Measurements from ENCODE around the gene CNTLN. TPM values are rescaled to one million over a fixed set of nuclear protein-coding genes. Genes with fewer than 3 reads are reported as not detected.

Gene CNTLN
- total and polyA plus RNA-seq, 9 of the 15 experiments (the other 6 are each of a cell fraction or from before 2014, with no cell fraction given), result 0.08 TPM; not detected in 8

- no peaks in the 10 kb centered on the region for H3K36me3 ChIP-seq (ENCODE audit: control insufficient read depth, insufficient read depth, low read length)
- no peak overlapping the region for H3K9ac ChIP-seq (ENCODE audit: insufficient read depth in 1 of 2, low read depth in 2 of 2, low read length in 2 of 2)
- no peak for TF ChIP-seq TSHZ1 (CRISPR knock-in tag; IDR thresholded peaks at IDR 0.05)
- no peak for TF ChIP-seq SNAPC5 (CRISPR knock-in tag; IDR thresholded peaks at IDR 0.05)
- TF ChIP-seq RBM22 (IDR thresholded peaks at IDR 0.05; ENCODE audit: low read depth, low read length, poor library complexity, severe bottlenecking), result no peak
- no peak for TF ChIP-seq CBX2 (IDR thresholded peaks at IDR 0.05; ENCODE audit: insufficient read depth, low read length, poor library complexity, severe bottlenecking)
- no peak for TF ChIP-seq GATA2 (CRISPR knock-in tag; IDR thresholded peaks at IDR 0.05)
- no peak for TF ChIP-seq FOXJ2 (tag; IDR thresholded peaks at IDR 0.05)
- TF ChIP-seq E2F8 (IDR thresholded peaks at IDR 0.05; ENCODE audit: low read depth, partially characterized antibody), result no peak
- no peak for TF ChIP-seq TFAP4 (CRISPR knock-in tag; IDR thresholded peaks at IDR 0.05; ENCODE audit: borderline replicate concordance)
- TF ChIP-seq TAF1 (IDR thresholded peaks at IDR 0.05; ENCODE audit: control insufficient read depth, extremely low read depth, insufficient read depth, low read length, severe bottlenecking), result no peak
- no peak for TF ChIP-seq RBM25 (IDR thresholded peaks at IDR 0.05; ENCODE audit: low read depth, low read length, severe bottlenecking)
- no peak for TF ChIP-seq RBM39 (optimal IDR thresholded peaks at IDR 0.05; ENCODE audit: low read depth, low read length)
- TF ChIP-seq ZBTB43 (CRISPR knock-in tag; IDR thresholded peaks at IDR 0.05), result no peak
- no peak for TF ChIP-seq TCF7 (IDR thresholded peaks at IDR 0.05; ENCODE audit: borderline replicate concordance)
- no peaks in the 10 kb centered on the region for H3K4me1 ChIP-seq (replicated peaks in 1 of 2; ENCODE audit: control insufficient read depth in 2 of 2, insufficient read depth in 2 of 2, low read length in 2 of 2)
- H3K9me1 ChIP-seq (ENCODE audit: control insufficient read depth, insufficient read depth, low read length), result no peaks in the 10 kb centered on the region
- BruUV-seq (replicated peaks), result no TSS peak
- CTCF ChIA-PET (ENCODE audit: low intra/inter-chr PET ratio), result no interaction called here
- DNase-seq (ENCODE audit: extremely low read depth in 1 of 4, low spot score in 3 of 4) (no peak), ATAC-seq (no peak), FAIRE-seq (no peak)
- no peaks in the 10 kb centered on the region for H4K20me1 ChIP-seq (replicated peaks; ENCODE audit: control insufficient read depth, insufficient read depth, low read length)
- 0% methylated on average over 3 of the region's 4 CpGs for WGBS (ENCODE audit: insufficient coverage, low coverage, missing lambda C conversion rate)
- H3K4me3 ChIP-seq, result no peak overlapping the region
- no peaks in the 10 kb centered on the region for H3K27me3 ChIP-seq (ENCODE audit: control insufficient read depth in 2 of 2, insufficient read depth in 2 of 2, low read length in 2 of 2)
- H2AFZ ChIP-seq (ENCODE audit: low read depth, low read length), result no peak overlapping the region
- no peak overlapping the region for H3K4me2 ChIP-seq (ENCODE audit: insufficient read depth, low read length)
- intact Hi-C loops (cut with micrococcal nuclease) (no loop called here), in situ Hi-C loops (cut with MboI) (no loop called here)
- no peaks in the 10 kb centered on the region for H3K9me3 ChIP-seq (replicated peaks; ENCODE audit: control insufficient read depth, insufficient read depth, low read depth, low read length)
- H3K27ac ChIP-seq (ENCODE audit: extremely low read depth, low read depth, low read length), result no peak overlapping the region
- no peaks in the 10 kb centered on the region for H3K79me2 ChIP-seq (ENCODE audit: control insufficient read depth, insufficient read depth, low read length)
- POLR2A ChIA-PET, result no interaction called here
These were observed 95.2 kb downstream of the CNTLN start for GRCh38 chr9:17229945-17230560.
